GDM1 (cell line): Measurements from ENCODE around the gene TBC1D1.
"Not testable (repeated sequence)": the region's sequence is repeated elsewhere in the genome, so short reads cannot be mapped to it uniquely, and the experiment has no call there.

Experiments
- DNase-seq: peaks from one replicate; lab custom pipeline; 2025; lab: John Stamatoyannopoulos, UW

Gene TBC1D1

DNA sequence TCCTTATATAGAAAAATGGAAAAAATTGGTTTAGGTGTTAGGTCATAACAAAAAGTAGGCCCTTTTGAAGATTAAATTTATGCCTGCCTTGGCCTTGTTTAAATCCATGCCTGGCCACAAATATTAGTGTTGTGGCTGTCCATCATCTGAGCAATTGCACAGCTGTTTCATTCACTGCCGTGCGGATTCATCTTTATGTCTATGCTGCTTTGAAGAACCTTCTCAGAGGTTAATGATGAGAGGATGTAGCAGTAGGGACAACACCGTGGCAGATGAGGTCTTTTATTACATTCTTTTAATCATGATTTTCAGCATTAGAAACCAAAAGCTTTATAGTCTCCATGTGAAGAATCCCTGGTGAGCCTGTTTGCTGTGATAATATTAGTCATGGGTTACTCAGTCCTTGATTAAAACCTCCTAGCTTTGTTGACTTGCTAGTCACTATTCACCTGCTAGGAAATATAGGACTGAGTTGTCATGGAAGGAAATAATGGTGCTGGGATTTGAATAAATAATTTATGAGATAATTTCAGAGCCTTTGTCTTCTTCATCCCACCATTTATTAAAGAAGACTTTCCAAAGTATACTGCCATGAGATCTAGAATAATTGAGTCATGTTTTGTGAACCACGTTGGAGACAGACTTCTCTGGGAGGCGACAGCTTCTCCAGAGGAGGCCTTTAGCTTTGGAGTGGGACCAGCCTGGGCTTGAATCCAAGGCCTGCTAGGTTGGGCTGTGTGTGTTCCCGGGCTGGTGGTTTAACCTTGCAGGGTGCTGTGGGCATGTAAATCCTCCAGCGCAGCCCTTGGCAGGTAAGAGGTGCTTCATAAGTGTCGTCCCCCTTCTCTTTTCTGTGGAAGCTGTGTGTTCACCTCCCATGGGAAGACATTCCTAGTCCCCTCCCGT lies 122.8 kb downstream of the TBC1D1 start:
- no peak for DNase-seq

DNA sequence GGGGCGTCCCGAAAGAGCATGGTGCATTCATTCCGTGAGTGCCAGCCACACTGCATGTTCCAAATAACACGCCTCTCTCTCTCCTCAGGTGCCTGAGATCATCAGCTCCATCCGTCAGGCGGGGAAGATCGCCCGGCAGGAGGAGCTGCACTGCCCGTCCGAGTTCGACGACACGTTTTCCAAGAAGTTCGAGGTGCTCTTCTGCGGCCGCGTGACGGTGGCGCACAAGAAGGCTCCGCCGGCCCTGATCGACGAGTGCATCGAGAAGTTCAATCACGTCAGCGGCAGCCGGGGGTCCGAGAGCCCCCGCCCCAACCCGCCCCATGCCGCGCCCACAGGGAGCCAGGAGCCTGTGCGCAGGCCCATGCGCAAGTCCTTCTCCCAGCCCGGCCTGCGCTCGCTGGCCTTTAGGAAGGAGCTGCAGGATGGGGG lies 123.6 kb downstream of the TBC1D1 start:
- no peak for DNase-seq

DNA sequence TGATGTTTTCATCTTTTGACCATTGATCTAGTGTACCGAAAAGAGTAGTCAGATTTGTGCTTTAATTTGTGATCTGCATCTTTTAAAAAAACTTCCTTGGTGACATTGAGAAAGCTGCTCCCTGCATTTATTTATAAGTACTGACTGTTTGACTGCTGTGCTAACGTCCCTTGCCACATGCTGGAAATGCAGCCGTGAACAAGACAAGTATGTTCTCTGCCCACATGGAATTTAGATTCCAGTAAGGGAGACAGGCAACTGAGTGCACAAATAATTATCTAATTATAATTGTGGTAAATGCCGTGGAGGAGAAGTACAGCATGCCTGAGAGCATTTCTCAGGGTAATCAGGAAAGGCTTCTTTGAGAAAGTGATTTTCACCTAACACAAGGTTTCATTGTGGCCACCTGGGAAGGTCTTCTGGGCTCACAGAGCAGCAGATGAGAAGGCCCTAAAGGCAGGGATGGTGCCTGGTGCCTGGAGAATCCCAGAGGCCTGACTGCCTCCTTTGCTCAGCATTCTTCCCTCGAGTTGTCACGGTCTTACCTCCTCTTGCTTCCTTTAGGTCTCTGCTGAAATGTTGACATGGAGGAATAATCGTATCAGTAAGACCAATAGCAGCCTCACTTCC lies 125.1 kb downstream of the TBC1D1 start:
- no peak for DNase-seq

DNA sequence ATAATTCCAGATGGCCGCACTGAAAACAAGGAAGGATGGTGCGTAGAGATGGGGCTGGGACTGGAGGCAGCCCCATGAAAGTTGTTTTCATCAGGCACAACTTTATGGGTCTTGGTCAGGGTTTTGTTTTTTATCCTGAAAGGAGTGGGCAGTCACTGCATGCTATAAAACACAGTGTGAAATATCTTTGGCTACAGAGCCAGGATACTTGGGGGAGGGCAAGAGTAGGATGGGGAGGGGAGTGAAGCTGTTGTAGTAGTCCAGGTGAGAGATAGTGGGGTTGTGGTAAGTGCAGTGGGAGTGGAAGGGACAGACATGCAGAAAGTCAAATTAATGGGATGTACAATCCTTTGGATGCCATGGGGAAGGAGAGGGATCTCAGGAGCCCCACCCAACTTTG lies 125.8 kb downstream of the TBC1D1 start:
- no peak for DNase-seq

DNA sequence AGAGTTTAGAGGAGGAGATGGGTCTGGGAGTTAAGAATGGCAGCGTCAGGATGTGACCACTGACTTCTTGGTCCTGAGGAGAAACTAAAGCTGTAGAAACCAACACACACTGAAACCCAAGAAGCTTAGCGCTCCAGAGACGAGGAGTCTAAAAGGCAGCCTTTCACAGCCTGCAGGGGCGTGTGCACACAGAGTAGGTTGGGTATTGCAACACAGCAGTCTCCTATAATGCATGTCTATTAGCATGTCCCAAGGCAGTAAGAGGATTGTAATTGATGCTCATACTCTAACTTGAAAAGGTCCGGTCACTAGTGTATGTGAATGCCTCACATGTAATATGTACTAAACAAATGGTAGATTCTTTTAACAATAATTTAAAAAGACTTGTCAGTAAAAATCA lies 126.7 kb downstream of the TBC1D1 start:
- DNase-seq: no peak

DNA sequence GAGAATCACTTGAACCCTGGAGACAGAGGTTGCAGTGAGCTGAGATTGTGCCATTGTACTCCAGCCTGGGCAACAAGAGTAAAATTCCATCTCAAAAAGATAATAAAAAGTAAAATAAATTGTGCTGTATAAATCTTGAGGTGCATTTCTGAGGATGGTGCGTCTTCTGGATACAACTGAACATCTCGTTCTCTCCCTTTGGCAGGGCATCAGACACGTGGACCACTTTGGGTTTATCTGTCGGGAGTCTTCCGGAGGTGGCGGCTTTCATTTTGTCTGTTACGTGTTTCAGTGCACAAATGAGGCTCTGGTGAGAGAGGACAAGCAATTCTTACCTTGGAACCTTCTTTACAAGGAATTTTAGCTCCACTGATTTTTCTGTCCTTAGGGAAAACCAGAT lies 129.5 kb downstream of the TBC1D1 start:
- DNase-seq: no peak

DNA sequence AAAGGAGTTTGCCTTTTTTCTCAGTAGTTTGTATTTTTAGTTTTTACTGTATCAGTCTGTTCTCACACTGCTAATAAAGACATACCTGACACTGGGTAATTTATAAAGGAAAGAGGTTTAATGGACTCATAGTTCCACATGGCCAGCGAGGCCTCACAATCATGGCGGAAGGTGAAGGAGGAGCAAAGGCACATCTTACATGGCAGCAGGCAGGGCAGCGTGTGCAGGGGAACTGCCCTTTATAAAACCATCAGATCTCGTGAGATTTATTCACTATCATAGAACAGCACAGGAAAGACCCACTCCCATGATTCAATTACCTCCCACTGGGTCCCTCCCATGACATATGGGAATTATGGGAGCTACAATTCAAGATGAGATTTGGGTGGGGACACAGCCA lies 130.1 kb downstream of the TBC1D1 start:
- DNase-seq: not testable (repeated sequence)

DNA sequence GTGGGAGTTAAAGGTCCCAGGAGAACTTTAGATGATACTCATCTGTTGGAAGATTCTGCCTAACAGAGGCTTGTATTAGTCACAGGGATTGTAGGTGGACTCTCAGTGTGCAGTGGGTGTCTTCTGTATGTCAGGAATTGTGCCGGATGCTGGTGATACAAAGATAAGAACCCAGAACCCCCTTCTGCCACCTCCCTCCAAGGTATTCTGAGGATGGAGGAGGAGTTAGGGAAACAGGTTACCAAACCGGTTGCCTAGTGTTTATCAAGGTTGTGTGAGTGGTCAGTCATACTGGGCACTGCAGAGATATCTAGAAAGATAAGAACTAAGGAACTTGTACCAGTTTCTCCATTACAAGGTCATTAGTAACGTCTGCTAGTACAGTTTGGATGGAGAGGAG lies 130.9 kb downstream of the TBC1D1 start:
- no peak for DNase-seq

DNA sequence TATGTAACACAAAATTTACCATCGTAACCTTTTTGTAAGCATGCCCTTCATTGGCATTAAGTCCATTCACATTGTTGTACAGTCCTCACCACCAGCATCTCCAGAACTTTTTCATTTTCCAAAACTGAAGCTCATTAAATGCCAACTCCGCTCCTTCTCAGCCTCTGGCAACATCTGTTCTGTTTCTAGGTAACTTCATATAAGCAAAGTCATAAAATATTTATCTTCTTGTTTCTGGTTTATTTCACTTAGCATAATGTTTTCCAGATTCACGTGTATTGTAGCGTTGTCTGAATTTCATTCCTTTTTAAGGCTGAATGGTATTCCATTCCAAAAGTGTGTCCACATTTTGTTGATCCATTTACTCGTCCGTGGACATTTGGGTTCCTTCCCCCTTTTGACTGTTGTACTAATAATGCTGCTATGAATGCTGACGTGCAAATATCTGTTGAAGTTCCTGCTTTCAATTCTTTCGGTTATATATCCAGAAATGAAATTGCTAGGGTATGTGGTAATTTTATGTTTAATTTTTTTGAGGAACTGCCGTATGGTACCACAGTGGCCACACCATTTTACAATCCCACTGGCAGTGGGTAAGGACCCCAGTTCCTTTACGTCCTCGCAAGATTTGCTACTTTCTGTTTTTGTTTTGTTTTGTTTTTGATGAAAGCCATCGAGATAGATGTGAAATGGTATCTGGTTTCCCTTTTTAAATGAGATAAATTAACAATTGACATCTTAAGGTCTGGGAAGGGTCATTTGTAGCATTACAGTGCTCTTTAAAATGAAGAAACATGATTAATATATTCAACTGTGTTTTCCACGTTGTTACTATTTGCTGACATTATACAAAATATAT lies 132.7 kb downstream of the TBC1D1 start:
- DNase-seq: no peak

DNA sequence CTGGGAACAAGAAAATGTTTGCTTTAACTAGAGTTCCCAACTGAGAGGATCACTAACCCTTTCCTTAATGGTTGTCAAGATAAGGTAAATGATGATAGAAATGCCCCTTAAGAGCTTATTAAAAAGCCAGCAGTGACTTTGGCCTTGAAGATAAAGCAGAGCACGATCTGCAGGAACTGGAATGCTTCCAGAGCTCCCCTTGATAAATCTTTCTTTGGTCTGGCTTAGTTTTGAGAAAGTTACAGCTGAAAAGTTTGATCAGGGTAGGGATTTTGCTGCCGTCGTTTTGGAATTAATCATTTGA lies 133.3 kb downstream of the TBC1D1 start:
- no peak for DNase-seq

DNA sequence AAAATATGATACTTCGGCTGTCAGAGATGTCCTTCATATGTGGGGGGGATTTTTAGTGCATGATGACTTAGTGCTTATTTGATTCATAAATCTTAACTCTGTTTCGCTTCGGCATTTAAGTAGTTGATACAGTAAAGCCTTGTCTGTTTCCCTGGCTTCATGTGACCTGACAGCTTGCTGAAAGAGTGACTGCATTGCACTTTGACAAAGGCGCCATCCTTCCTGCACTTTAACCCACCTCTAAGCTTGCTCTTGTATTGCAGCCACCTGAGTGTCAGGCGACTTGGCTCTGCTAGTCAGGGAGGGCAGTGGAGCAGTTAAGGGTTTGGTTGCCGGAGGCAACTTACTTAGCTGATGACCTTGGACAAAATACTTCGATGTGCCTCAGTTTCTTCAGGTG lies 134.8 kb downstream of the TBC1D1 start:
- no peak for DNase-seq

DNA sequence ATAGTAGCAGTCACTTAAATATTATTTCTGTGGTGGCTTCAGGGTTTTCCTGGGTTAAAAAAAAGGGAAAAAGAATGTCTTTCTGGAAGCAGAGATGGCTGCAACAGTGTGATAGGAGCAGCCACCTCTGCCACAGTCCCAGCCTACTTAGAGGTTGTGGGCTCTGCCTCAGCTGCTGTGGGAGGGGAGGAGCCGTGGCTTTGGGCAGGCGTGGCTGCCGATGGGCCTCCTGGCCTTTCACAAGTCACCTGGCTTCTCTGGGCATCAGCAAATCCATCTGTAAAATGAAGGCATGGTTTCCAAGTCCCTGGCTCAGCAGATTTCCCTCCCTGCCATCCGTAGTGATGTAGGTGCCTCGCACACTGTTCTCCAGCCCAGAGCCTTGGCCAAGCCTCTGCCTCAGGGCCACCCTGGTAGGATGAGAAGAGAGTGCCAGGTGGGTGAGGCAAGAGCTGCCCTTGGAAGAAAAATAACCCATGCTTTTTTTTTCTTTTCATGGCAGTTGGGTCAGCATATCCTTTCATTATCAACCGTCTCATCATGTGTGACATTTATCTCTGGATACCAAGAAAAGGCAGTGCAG lies 135.4 kb downstream of the TBC1D1 start:
- no peak for DNase-seq

DNA sequence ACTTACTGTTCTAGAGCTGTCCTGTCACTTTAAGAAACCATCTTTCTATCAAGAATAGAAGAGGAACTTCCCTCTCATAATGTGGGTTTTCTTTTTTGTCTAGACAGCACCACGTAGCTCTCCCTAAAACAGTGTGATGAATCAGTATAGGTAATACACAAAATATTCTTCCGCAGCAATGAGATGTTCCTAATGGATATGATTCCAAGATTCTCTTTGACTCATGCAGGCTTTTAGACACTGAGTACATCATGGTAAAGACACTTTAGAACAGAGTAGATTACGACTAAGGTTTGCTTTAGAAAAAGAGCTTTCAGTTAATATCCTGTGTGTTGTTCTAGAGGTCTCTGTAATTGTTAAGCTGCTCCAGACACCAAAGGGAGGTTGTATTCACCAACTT lies 139.1 kb downstream of the TBC1D1 start:
- DNase-seq: no peak

DNA sequence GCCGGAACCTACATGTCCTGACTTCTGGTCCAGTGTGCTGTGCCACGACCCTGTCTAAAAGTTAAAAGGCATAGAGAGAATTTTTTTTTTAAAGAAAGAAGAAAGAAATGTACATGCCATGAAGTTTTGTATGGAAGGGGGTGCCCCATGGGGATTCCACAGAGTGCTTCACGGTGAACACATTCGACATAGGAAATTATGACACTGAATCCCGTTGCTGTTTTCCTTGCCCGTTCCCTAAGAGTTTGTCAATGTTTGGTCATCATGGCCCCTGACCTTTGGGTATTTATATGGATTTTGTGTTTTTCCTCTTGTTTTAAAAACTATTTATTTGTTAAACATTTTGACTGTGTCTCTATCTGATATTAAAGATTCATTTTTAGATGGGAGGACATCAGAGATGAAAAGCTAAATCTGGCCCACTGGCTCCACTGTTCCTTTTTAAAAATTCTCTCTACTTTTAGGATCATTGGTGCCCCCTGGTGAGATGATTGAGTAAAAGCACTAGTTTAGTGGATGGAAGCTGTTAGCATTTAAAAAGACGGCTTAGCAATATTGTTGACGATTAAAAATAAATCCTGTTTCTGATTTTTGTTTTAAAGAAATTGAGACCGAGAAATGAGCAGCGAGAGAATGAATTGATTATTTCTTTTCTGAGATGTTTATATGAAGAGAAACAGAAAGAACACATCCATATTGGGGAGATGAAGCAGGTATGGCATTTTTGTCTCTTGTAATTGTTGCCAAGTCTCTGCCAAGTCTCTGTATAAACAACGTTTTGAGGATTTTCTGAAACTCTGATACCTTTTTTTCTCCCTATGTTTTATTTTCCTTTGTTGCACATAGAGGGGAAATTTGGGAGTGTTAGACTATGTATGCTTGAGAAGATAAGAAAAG lies 144.3 kb downstream of the TBC1D1 start:
- no peak for DNase-seq

DNA sequence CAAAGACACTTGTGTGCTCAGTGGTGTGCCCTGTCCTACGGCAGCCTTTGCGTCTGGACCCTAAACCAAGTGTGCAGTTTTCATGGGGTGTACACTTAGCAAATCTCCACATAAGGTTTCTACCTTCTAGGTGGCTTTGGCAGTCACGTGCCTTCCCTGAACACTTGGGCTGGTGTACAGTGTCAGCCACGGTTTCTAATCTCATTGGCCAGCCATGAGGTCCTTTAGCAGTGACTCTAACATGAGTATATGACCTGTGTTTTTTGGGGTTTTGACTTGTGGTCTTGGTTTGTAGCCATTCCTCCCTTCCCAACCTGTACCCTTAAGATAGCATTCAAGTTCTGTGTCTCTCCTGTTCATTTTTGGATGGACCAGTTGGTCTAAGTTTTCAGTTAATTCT lies 145.7 kb downstream of the TBC1D1 start:
- DNase-seq: no peak

DNA sequence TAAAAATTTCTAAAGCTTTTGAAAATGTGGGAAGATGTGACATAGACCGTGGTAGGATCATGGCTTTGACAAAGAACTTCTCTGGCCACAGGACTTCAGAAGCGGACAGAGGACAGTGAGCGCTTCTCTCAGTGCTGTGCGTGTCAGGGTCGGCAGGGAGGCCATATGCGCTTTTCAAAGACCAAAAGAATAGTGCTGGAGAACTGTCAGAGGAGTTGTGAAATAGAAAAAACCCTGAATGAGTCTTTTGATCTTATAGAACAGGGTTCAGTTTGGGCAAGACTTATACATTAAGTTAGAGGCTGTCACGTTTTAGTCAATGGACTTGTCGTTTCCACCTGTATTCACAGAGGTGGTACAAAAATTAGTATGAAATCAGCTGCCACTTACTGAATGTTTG lies 146.7 kb downstream of the TBC1D1 start:
- DNase-seq: no peak

DNA sequence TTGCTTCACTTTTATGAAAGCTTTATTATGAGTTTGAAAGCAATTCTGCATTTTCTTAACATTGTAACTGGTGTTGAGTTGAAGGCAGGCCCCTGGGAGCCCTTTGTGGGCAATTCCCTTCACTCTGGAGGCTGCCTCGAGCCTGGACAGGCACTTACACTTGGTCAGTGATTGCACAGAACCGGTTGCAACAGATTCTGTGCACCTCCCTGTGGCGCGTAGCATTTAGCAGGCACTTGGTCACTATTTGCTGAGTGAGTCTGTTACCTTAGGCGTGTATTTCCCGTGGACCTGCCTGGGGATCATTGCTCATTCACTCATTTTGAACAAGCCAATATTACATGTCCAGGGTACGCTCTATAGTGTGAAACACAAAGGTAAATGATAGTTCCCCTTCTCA lies 149.7 kb downstream of the TBC1D1 start:
- DNase-seq: no peak

DNA sequence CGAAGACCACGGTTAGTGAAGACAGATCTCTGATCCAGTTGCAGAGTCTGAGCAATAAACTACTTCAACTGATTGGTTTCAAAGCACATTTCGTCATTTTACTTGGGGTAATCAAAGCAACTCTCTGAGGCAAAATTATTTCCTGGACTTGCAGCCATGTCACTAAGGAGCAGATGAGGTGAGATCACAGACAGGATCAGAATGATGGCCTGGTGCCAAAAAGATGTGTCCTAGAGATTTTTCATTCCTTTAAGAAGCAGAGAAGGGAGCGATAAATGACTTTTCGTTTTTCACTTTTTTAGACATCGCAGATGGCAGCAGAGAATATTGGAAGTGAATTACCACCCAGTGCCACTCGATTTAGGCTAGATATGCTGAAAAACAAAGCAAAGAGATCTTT lies 153.2 kb downstream of the TBC1D1 start:
- DNase-seq: no peak

DNA sequence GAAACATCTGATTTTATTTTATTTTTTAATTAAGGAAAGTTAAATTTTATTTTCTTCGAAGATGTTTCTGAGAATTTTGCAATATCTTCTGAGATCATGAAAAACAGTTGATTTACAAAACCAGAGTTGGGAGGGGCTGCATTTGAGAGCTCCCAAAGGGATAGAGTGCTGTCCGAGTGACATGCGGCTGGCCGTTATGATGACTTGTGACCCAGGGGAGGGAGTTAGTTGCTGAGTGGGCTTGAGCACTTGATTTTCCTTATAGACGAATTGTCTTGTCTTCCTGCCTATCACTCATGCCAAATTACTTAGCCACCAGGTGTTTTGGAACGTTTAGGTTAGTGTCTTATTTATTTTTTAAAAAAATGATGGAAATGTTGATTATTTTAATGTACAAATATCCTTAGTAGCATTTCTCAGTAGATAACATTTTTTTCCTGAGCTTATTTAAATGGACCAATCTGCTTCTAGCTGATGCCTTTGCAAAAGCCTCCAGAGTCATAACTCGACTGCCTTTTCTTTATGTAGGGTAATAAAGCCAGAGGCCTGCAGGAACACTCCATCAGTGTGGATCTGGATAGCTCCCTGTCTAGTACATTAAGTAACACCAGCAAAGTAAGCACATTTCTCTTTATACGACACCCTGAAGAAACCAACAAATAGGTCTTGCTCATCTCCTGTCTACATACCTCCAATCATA lies 154.6 kb downstream of the TBC1D1 start:
- DNase-seq: no peak

DNA sequence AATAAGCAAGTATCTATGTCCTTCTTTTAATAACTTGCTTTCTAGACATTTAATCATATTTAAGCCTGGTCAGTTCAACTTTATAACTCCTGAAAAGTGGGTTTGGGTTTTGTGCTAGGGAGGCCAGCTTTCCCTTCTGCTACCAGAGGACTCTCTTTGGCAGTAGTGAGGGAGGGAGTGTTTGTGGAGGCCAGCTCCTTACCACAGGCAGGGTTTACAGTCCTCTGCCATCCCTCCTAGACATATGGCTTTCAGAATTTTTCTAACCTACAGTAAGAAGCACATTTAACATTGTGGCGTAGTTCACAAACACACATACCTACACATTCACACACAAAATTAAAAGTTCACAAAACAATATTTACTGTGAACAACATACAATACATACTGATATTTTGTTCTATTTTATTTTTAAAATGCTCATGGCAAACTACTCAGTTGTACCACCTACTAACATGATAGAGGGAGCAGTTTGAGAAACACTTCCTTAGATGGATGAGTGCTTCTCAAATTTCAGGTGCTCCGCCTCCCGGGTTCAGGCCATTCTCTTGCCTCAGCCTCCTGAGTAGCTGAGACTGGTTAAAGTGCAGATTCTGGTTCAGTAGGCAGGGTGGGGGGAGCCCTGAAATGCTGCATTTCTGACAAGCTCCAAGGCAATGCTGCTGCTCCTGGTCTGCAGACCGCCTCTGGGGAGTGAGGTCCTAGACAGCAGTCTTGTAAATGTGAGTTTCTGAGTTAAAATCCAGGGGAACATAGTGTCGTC lies 156.0 kb downstream of the TBC1D1 start:
- DNase-seq: peak; percentile 11
